Endothelial cell of umbilical vein (primary cell): ENCODE results near the gene TRIM62.

Experiments used
- CTCF ChIP-seq, 2 donors: IDR thresholded peaks; 1 replicate in 1 of 2; 2 replicates in 1 of 2; pipeline ENCODE4 v1.5.1; 2011; ENCODE audit warnings: low read length in 2 of 2, mild to moderate bottlenecking in 2 of 2, moderate library complexity in 2 of 2, control low read depth in 1 of 2, inconsistent platforms in 1 of 2, low read depth in 1 of 2; ENCODE audit not compliant: insufficient read depth in 1 of 2; ENCODE audit errors: extremely low read depth in 1 of 2
- FOS ChIP-seq: IDR thresholded peaks from 2 replicates; pipeline ENCODE4 v1.6.1; 2011; ENCODE audit warnings: mild to moderate bottlenecking, low read length, moderate library complexity, borderline replicate concordance; ENCODE audit not compliant: insufficient read depth
- GATA2 ChIP-seq: IDR thresholded peaks from 2 replicates; pipeline ENCODE4 v1.7.0; 2011; ENCODE audit warnings: low read depth, mild to moderate bottlenecking, moderate library complexity, mixed read lengths, low read length; ENCODE audit not compliant: insufficient read length, insufficient read depth
- MAX ChIP-seq: IDR thresholded peaks from 2 replicates; pipeline ENCODE4 v1.6.1; 2011; ENCODE audit not compliant: insufficient read depth, insufficient read length
- MYC ChIP-seq: IDR thresholded peaks from one replicate; pipeline ENCODE4 v1.6.1; 2011; ENCODE audit warnings: mild to moderate bottlenecking, low read depth, low read length
- POLR2A ChIP-seq: IDR thresholded peaks from 2 replicates; pipeline ENCODE4 v1.6.1; 2012; ENCODE audit warnings: low read depth, mild to moderate bottlenecking, control low read depth, low read length

GRCh38 chr1:33225586-33225985 lies 43.7 kb upstream of the TRIM62 start:
- TF ChIP-seq CTCF (IDR thresholded peaks at IDR 0.05; ENCODE audit: extremely low read depth in 1 of 2, insufficient read depth in 1 of 2, low read depth in 1 of 2, low read length in 2 of 2) (no peak), FOS (no peak), POLR2A (no peak), GATA2 (no peak), MYC (no peak), MAX (no peak)
